Mucosa of descending colon (tissue), 3 donors: Measurements from ENCODE around the gene PTPRH. TPM values are rescaled to one million over a fixed set of nuclear protein-coding genes. Genes with fewer than 3 reads are reported as not detected.

Source experiments
- ATAC-seq: fragments of 200-7000 bp; cut with Tn5 transposase; one replicate; pipeline ENCODE4 v1.9.1; 2020; ENCODE audit warnings: mild to moderate bottlenecking, moderate library complexity
- DNase-seq, 3 donors: peaks; one replicate each; pipeline ENCODE4 v3.0.0-alpha.2; 2020
- H3K36me3 ChIP-seq: fragments of 200-600 bp; one replicate; pipeline ENCODE4 v1.8.0; 2021; ENCODE audit warnings: low read depth, mild to moderate bottlenecking
- H3K4me1 ChIP-seq: fragments of 200-600 bp; one replicate; pipeline ENCODE4 v1.8.0; 2021; ENCODE audit warnings: low read depth, mild to moderate bottlenecking
- H3K4me3 ChIP-seq: fragments of 200-600 bp; one replicate; pipeline ENCODE4 v1.8.0; 2021; ENCODE audit warnings: mild to moderate bottlenecking
- H3K9me3 ChIP-seq: fragments of 200-600 bp; one replicate; pipeline ENCODE4 v1.8.0; 2021; ENCODE audit warnings: mild to moderate bottlenecking
- CTCF ChIP-seq: fragments of 200-600 bp; IDR thresholded peaks from one replicate; pipeline ENCODE4 v1.8.0; 2022; ENCODE audit warnings: antibody characterized with exemption, mild to moderate bottlenecking
- intact Hi-C, 2 donors: fragments of 100-400 bp; cut with DNase I in 1 of 2; cut with micrococcal nuclease in 1 of 2; formaldehyde crosslinking; loops; one replicate each; pipeline versions ENCODE4 v1.11.0 to v1.11.1; 2022; cut with DNase I, micrococcal nuclease
- total RNA-seq, 3 donors: library from RNA; stranded (reverse); fragmentation: NEBNext Ultra II Directional in 2 of 3; extraction: Animal tissue kit (Norgen Biotek cat#: 25700) in 2 of 3; gene quantifications; one replicate each; pipeline versions ENCODE4 v1.2.1 to v1.2.4, GENCODE V29; 2021 to 2023
- donor health status: DM: no; HTN: no; CAD: no; lungs with moderate emphysema.
- donor health status: DM: no; HTN: no; CAD: no.
- donor health status: DM: no; HTN: yes; CAD: no.

Gene PTPRH
- total RNA-seq, 3 donors from 2014 or later: 62.3 to 181 (median 94.8) TPM

GRCh38 chr19:55149078-55150003 is 60.0 kb downstream of the PTPRH start, which contains the start of gene TNNT1:
Gene TNNT1 (minus strand): TSS chr19:55149206. CDS start chr19:55147157, 2,049 bp downstream.
- Histone ChIP-seq H3K9me3 (no peaks in the 10 kb centered on the region), H3K4me1 (no peaks in the 10 kb centered on the region), H3K36me3 (no peaks in the 10 kb centered on the region), H3K4me3 (no peak within 1 kb of the TSS)
- DNase-seq: no peak
- intact Hi-C loops: no loop called here
- ATAC-seq: no peak
- no peak for TF ChIP-seq CTCF

- no peak for TF ChIP-seq CTCF
- DNase-seq: no peak
- no peak for ATAC-seq
- intact Hi-C loops: no loop called here
- Histone ChIP-seq H3K4me3 (no peak overlapping the region), H3K36me3 (no peaks in the 10 kb centered on the region), H3K4me1 (no peaks in the 10 kb centered on the region), H3K9me3 (no peaks in the 10 kb centered on the region)
Observed at GRCh38 chr19:55147545-55148251, 61.6 kb downstream of the PTPRH start.

- DNase-seq (no peak), ATAC-seq (peak; percentile 65)
- no peaks in the 10 kb centered on the region for H3K4me1 ChIP-seq
- H3K4me3 ChIP-seq: no peak overlapping the region
- intact Hi-C loops: no loop called here
- TF ChIP-seq CTCF: no peak
- no peaks in the 10 kb centered on the region for H3K36me3 ChIP-seq
- H3K9me3 ChIP-seq: no peaks in the 10 kb centered on the region
Observed at GRCh38 chr19:55146705-55147273, 62.5 kb downstream of the PTPRH start.

- no peak for TF ChIP-seq CTCF
- ATAC-seq (peak; percentile 58), DNase-seq (no peak)
- peaks cover 4% of the 10 kb centered on the region for H3K4me1 ChIP-seq
- intact Hi-C loops: no loop called here
- no peaks in the 10 kb centered on the region for H3K36me3 ChIP-seq
- no peaks in the 10 kb centered on the region for H3K9me3 ChIP-seq
- H3K4me3 ChIP-seq: no peak overlapping the region
Observed at GRCh38 chr19:55146078-55146704, 63.1 kb downstream of the PTPRH start.

- Histone ChIP-seq H3K36me3 (no peaks in the 10 kb centered on the region), H3K4me1 (peaks cover 6% of the 10 kb centered on the region), H3K9me3 (no peaks in the 10 kb centered on the region), H3K4me3 (no peak overlapping the region)
- intact Hi-C loops: no loop called here
- DNase-seq (no peak), ATAC-seq (no peak)
- no peak for TF ChIP-seq CTCF
Observed at GRCh38 chr19:55145232-55145631, 64.1 kb downstream of the PTPRH start.
